Fibroblast of the conjunctiva (primary cell): ENCODE results near the gene ANO2.

Experiments
- DNase-seq: peaks from one replicate; pipeline ENCODE4 v3.0.0-alpha.2; 2010; ENCODE audit warnings: low read depth

Gene ANO2

GRCh38 chr12:5964913-5965900 lies 20.1 kb upstream of the ANO2 start:
- DNase-seq, result no peak

- DNase-seq, result no peak
Observed at GRCh38 chr12:5963515-5963914, 18.5 kb upstream of the ANO2 start.

- no peak for DNase-seq
Observed at GRCh38 chr12:5960783-5961182, 15.7 kb upstream of the ANO2 start.

GRCh38 chr12:5956987-5957386 lies 11.9 kb upstream of the ANO2 start:
- DNase-seq, result no peak

- no peak for DNase-seq
Observed at GRCh38 chr12:5954661-5955060, 9.6 kb upstream of the ANO2 start.

GRCh38 chr12:5953835-5954586 lies 9.0 kb upstream of the ANO2 start:
- DNase-seq, result no peak

- no peak for DNase-seq
Observed at GRCh38 chr12:5952031-5952430, 7.0 kb upstream of the ANO2 start.

GRCh38 chr12:5948696-5949095 lies 3.6 kb upstream of the ANO2 start:
- no peak for DNase-seq

- DNase-seq, result no peak
Observed at GRCh38 chr12:5947006-5947405, 1.9 kb upstream of the ANO2 start.

- no peak for DNase-seq
Observed at GRCh38 chr12:5946388-5946787, 1.3 kb upstream of the ANO2 start.

- no peak for DNase-seq
Observed at GRCh38 chr12:5944688-5945070, 380 bp downstream of the ANO2 start.

GRCh38 chr12:5944053-5944452 lies 1.0 kb downstream of the ANO2 start:
- no peak for DNase-seq

- no peak for DNase-seq
Observed at GRCh38 chr12:5941907-5942306, 3.2 kb downstream of the ANO2 start.

- no peak for DNase-seq
Observed at GRCh38 chr12:5927732-5928516, 17.1 kb downstream of the ANO2 start.

- DNase-seq, result no peak
Observed at GRCh38 chr12:5925646-5926045, 19.4 kb downstream of the ANO2 start.

GRCh38 chr12:5924342-5924741 lies 20.7 kb downstream of the ANO2 start:
- no peak for DNase-seq

GRCh38 chr12:5923751-5924150 lies 21.3 kb downstream of the ANO2 start:
- no peak for DNase-seq

- DNase-seq, result no peak
Observed at GRCh38 chr12:5923043-5923605, 21.9 kb downstream of the ANO2 start.

GRCh38 chr12:5921966-5922899 lies 22.8 kb downstream of the ANO2 start:
- DNase-seq, result no peak

GRCh38 chr12:5921027-5921909 lies 23.8 kb downstream of the ANO2 start:
- DNase-seq, result no peak
